Measurements from ENCODE around the gene PROX1.
A peak's percentile ranks its signal among the peaks of the same experiment; 100 is the strongest.

Gene PROX1

DNA sequence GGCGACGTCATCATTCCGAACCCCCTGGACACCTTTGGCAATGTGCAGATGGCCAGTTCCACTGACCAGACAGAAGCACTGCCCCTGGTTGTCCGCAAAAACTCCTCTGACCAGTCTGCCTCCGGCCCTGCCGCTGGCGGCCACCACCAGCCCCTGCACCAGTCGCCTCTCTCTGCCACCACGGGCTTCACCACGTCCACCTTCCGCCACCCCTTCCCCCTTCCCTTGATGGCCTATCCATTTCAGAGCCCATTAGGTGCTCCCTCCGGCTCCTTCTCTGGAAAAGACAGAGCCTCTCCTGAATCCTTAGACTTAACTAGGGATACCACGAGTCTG, 10.0 kb downstream of the PROX1 start:
- DNase-seq (ENCODE audit: low read depth): no peak

- DNase-seq (ENCODE audit: low read depth): no peak
Measured at GRCh38 chr1:213998785-213999184, 11.0 kb downstream of the PROX1 start.

DNA sequence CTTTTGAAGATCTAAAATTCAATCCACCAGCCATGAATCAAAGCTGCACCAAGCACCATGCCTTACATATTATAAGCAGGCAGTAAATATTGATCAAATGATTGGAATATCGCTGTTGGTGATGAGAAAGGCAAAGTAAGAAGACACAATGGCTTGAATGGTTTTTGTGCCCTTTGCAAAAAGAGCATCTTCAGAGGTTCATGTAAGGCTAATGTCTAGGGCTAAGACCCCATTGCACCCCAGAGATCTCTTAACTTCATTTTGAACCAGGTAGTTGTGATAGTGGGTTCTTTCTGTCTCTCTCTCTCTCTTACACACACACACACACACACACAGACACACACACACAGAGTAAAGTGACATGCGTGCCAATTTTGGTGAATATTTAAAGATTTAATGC, 12.0 kb downstream of the PROX1 start:
- no peak for DNase-seq (ENCODE audit: low read depth)

GRCh38 chr1:214002060-214002459, 14.3 kb downstream of the PROX1 start:
- DNase-seq (ENCODE audit: low read depth): no peak

DNA sequence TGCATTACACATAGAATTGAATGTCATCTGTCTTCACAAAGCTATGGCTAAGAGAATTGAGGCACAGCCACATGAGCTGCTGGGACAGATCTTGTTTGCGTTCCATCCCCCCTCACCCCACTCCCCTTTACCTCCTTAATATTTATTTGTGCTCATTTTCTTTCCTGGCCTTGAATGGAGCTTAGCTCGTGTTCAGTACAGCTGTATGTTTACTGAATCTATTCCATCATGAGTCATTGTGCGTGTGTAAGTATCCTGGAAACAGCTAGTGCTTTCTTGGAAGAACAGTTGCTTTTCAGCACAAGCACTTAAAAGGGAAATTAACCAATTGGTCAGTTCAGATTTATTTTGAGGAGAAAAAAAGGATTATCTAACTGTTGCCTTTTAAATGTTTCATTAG, 14.7 kb downstream of the PROX1 start:
- DNase-seq (ENCODE audit: low read depth): peak; percentile 21

DNA sequence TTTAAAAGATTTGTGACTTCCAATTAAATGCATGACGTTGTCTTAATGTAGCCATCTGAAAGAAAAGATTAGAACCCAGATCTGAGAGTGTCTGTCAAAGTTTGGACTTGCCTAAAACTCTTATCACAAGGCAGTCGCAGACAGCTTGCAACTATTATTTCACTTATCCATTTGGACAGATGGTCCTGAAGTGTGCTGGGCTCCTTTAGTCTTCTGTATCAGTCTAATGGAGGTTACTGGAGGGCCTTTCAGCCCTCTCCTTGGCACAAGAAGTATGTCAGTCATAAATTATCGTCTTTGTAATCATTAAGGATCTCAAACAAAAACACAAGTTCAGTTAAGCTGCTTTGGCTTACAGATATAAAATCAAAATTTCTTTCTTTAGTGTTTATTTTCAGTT, 15.5 kb downstream of the PROX1 start:
- no peak for DNase-seq (ENCODE audit: low read depth)

- no peak for DNase-seq (ENCODE audit: low read depth)
Measured at GRCh38 chr1:214004014-214004413, 16.2 kb downstream of the PROX1 start.

DNA sequence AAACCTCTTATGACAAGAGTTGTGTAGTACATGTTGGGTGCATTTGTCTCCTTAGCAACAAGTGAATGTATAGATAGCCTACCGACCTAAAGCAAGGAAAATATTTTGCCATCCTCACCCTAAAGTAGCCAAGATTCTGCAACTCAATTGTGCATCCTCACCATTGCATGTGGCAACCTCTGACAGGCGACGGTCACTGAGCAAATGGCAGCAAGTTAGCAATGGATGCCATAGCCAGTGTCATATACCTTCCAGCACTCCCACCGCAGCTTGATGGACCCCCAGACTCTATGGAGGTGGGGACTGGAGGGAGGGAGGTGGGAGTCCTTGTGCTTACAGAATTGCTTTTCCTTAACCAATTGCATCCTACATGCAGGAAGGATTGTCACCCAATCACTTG, 17.0 kb downstream of the PROX1 start:
- no peak for DNase-seq (ENCODE audit: low read depth)

- no peak for DNase-seq (ENCODE audit: low read depth)
Measured at GRCh38 chr1:214005708-214006107, 17.9 kb downstream of the PROX1 start.

- no peak for DNase-seq (ENCODE audit: low read depth)
Measured at GRCh38 chr1:214006845-214007244, 19.1 kb downstream of the PROX1 start.

DNA sequence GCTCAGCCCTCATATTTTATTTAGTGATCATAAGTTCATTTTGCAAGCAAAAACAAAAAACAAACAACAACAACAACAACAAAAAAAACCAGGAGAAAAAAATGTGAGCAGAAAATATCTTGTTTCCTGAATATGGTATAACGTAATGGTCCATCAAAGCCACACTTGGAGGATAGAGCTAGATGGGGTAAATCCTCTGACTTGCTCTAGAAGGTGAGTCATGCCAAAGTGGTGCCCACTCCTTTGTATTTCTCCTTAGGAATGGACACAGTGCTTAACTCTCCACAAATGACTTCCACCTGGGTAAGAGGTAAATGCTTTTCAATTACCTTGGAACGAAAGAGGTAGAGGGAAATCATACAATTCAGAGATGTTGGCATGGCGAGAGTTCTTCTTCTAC, 20.6 kb downstream of the PROX1 start:
- DNase-seq (ENCODE audit: low read depth): no peak

- DNase-seq (ENCODE audit: low read depth): no peak
Measured at GRCh38 chr1:214008791-214009422, 21.1 kb downstream of the PROX1 start.

- no peak for DNase-seq (ENCODE audit: low read depth)
Measured at GRCh38 chr1:214009423-214010196, 21.8 kb downstream of the PROX1 start.

DNA sequence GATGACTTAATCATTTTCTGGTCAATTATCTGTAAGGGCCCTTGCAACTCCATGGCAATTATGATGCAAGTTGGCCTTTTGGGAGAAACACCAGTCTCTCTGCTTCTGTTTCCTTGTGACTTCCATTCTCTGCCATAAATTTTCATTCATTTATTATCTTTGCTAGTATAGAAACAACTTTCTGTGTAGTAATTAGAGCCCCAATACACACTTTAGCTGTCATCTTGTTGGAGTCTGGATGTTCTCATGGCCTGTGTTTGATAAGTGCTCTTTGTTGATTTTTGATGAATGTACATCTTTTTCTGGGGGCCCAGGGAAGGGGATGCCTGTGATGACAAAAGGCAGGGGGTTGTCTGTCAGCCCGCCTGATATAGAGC, 22.4 kb downstream of the PROX1 start:
- DNase-seq (ENCODE audit: low read depth): no peak

GRCh38 chr1:214010717-214011116, 22.9 kb downstream of the PROX1 start:
- DNase-seq (ENCODE audit: low read depth): no peak

- DNase-seq (ENCODE audit: low read depth): no peak
Measured at GRCh38 chr1:214012418-214012817, 24.6 kb downstream of the PROX1 start.

DNA sequence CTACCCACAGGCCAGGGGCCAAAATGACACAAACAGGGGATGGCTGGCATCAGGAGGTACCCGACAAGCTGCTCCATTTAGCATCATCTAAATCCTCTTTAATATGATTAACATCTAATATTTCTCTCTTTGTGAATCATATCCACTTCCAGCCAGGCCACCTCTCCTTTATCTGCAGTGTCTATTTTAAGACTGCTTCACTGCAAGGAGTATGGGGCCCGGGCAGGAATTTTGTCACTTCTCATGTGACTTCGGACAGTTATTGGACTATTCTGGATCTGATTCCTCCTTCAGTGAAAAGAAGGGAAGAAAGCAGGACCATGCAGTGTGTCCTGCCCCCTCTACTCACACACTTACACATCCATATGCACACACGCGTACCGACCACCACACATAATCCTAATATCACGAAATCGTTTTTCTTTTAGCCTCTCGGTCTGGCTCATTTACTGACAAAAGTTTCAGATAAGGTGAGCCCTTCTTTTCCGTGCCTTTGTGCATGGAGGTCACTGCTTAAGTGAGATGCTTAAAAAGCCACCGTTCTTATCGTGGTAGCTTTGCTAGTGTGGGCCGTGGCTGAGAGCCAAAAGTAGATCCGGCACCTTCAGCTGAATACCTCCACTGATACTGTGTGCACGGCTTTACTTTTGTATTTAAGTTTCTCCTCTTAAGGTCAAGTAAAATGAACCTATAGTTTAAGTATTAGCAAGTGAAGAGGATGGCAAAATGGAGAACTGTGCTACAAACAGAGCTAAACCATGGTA, 26.0 kb downstream of the PROX1 start:
- no peak for DNase-seq (ENCODE audit: low read depth)

DNA sequence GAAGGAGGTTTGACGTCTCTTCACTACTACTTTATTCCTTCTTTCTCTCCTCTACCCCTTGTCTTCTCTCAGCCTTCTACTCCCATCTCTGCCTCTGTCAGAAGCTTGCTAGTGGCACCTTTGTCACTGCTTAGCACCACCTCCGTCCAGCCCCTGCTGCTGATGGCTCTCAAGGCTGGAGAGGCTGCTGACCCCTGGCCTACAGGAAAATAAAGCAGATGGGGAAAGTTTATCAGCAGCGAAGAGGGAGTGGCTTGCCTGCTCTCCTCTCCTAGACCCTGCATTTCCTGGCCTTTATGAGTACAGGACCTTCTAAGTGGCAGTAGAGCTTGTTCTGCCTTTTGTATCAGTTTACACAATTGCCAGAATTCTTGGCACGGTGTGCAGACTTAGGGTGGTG, 27.0 kb downstream of the PROX1 start:
- no peak for DNase-seq (ENCODE audit: low read depth)

DNA sequence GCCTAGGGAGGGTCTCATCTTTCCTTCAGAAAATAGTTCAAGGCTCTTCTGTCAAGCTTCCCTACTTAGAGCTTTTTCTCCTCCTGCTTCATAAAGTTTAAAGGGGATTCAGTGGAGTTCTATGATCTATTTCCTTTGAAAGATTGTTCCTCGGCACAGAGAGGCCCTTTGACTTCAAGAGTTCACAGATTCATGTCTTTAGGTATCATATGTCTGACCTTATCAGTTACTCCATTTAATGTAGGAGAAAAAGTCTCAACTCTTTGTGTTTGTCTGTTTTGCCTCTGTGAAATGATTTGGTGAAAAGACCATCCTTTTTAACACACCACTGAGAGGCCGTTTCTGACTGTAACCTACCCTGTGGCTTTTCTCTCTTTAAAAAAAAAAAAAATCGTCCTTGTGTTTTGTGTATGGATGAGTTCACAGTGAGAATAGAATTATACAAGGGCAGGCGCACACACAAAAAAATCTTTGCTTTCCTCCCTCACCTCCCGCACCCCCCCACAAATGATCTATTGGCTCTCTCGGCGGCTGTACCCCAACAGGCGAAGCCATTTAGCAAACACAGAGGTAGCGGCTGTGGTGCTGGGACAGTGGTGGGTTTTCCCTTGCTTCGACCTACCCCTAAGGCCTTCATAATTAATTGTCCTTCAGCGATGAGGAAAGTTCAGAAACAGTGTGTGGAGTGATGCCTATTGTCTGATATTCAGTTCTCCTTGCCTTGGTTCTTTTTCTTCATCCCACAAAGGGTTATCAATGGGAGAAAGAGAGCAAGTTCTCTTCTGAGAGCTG, 29.6 kb downstream of the PROX1 start:
- DNase-seq (ENCODE audit: low read depth): no peak

DNA sequence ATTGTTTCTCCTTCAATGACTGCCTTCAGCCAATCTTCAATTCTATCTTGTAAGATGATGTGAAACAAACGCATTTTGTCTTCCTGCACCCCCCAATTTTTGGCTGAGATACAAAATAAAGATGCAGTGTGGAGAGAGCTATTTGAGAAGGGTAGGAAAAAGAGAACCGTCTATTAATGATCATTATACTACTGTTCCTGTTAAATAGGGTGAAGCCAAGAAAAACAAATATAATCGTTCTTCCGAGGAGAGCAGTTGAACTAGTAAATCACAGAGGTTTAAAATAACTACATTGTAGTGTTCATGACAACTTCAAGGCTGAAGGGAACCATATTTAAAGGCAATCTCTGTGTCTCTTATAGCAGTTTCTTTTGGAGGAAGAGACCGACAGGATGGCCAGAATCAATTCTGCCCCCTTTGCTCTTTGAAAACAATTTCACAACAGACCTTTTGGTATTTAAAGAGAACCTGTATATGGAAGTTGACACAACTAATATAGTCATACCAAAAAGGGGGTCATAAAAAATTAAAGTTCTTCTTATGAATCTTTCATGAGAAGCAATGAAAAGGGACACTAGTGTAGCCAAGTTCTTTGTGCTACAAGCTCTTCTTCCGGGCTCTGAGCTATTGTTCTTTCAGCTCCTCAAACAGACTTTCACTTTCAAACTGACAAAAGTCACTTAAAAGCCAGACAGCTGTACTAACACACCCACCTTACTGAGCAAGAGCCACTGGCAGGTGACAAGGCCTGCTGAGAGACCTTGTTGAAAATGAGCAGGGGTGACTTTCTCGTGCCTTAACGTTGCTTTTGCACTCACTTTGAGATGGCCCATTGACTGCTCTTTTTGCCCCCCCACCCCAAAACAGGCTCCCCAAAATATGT, 30.9 kb downstream of the PROX1 start:
- DNase-seq (ENCODE audit: low read depth): no peak

DNA sequence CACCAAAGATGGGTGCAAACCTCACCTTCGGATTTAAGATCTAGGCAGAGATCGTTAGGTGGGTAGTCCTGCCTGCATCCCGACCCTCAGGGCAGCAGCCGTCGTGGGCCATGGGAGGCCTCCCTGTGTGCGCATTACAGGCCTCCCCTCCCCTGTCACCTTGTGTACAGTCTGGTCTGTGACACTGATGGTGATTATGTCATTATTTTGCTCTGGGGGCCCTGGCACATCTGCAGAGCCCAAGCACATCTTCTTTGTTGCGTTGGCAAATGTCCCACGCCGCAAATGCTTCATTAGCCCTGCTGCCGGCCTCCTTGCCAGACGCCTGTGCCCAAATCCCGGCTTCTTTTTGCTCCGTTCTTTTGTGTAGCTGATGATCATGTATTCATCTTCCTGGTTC, 31.7 kb downstream of the PROX1 start:
- DNase-seq (ENCODE audit: low read depth): no peak

DNA sequence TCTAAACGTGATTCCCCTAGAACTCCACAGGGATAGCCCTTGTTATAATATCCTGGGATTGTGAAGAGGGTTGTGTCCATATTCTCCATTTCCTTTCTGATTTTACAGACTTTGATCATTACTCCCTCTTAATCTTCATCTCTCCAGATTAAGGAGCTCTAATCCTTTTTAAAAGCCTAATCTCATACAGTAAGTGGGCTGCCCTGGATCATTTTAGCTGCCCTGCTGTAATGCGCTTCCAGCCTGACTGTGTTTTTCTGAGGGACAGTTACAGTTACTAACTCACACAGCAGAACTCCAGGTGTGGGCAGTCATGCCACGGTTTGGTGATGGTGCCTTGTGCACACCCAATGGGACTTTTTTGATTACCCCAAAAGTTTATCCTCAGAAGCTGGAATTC, 33.5 kb downstream of the PROX1 start:
- no peak for DNase-seq (ENCODE audit: low read depth)
